Activated gamma-delta T cell (primary cell): Measurements from ENCODE around the gene HBG2.

Source experiments
- DNase-seq: peaks from one replicate; lab custom pipeline; 2025; lab: John Stamatoyannopoulos, UW

HBG2 gene

DNA sequence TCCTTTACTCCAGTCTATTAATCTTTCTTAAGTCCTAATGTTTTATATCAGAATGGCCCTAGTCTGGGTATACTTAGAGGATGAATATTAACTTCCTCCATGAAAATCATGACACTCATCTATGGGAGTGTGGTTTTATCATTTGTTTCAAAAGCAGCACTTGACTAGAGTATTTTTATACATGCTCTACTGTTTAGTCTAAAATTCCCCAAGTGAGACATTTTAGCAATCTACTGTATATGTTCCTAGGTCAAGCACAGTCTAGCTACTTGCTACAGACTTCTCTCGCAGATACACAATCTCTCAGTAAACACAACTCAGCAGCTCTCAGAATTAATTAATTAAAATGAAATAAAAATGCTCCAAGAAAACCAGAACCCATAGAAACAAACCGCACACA, 24.8 kb downstream of the HBG2 start:
- no peak for DNase-seq

DNA sequence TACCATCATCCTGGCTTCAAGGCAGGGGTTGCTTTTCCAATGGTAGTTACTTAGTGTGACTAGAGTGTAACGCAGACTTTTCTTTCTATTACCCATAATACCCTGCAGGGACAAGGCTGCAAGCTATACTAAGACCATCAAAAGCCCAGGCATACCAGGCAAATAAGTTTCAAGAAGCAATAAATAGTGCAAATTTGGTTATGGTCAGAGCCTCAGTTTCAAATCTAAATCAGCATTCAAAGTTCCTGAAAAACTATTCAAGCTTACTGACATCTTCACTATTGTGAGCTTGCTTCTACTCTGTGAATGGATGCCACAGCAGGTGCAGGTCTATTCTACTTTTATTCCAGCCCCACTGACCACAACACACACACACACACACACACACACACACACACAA, 25.2 kb downstream of the HBG2 start:
- DNase-seq: no peak

- DNase-seq: no peak
Measured at GRCh38 chr11:5228124-5228523, 26.5 kb downstream of the HBG2 start.

DNA sequence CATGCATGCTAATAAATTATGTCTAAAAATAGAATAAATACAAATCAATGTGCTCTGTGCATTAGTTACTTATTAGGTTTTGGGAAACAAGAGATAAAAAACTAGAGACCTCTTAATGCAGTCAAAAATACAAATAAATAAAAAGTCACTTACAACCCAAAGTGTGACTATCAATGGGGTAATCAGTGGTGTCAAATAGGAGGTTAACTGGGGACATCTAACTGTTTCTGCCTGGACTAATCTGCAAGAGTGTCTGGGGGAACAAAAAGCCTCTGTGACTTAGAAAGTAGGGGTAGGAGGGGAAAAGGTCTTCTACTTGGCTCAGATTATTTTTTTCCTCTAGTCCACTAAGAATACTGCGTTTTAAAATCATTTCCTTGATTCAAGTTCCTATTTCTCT, 26.9 kb downstream of the HBG2 start:
- no peak for DNase-seq

DNA sequence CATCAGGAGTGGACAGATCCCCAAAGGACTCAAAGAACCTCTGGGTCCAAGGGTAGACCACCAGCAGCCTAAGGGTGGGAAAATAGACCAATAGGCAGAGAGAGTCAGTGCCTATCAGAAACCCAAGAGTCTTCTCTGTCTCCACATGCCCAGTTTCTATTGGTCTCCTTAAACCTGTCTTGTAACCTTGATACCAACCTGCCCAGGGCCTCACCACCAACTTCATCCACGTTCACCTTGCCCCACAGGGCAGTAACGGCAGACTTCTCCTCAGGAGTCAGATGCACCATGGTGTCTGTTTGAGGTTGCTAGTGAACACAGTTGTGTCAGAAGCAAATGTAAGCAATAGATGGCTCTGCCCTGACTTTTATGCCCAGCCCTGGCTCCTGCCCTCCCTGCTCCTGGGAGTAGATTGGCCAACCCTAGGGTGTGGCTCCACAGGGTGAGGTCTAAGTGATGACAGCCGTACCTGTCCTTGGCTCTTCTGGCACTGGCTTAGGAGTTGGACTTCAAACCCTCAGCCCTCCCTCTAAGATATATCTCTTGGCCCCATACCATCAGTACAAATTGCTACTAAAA, 27.8 kb downstream of the HBG2 start, which contains the start of gene HBB:
Gene HBB, minus strand, starts transcription at position 340 of the 579 bp plus-strand sequence. Its CDS starts 50 bp downstream, at position 290.
- no peak for DNase-seq

- DNase-seq: no peak
Measured at GRCh38 chr11:5225480-5225871, 29.1 kb downstream of the HBG2 start.

GRCh38 chr11:5224538-5225479, 29.8 kb downstream of the HBG2 start:
- no peak for DNase-seq

DNA sequence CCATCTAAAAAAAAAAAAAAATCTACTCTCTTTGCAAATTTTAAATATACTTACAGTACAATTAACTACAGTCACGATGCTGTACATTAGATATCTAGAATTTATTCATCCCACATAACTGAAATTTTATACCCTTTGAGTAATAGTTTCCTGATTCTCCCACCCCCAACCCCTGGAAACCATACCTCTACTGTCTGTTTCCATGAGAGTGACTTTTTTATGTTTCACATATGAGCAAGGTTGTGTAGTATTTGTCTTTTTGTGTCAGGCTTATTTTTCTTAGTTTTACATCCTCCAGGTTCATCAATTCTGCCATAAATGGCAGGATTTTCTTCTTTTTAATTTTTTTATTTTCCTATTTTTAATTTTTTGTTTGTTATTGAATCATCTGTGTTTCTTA, 30.9 kb downstream of the HBG2 start:
- DNase-seq: no peak

DNA sequence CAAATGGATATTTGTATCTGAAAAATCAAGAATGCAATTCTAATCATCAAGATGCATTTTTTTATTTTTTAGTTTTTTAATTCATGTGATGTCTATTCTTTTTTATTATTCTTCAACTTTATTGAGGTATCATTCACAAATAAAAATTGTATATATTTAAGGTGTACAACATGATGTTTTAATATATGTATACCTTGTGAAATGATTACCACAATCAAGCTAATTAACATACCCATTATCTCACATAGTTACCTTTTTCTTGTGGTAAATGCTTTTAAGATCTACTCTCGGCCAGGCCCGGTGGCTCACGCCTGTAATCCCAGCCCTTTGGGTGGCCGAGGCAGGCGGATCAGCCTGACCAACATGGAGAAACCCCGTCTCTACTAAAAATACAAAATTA, 31.4 kb downstream of the HBG2 start:
- DNase-seq: no peak

- no peak for DNase-seq
Measured at GRCh38 chr11:5210376-5210885, 44.1 kb downstream of the HBG2 start.

DNA sequence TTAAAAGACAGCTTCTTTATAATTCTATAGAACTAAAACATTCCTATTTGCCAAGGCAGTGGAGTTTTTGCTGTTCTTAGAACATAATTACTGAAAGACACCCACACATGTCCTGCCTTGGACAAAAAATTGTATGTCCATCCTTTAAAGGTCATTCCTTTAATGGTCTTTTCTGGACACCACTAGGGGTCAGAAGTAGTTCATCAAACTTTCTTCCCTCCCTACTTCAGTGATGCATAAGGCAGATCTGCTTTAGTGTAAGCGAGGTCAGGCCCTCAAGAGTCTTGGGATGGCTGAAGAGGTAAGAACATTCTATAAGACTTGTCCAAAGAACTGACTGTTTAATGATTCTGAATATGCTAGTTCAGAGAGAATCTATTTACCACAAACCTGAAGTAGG, 49.8 kb downstream of the HBG2 start:
- DNase-seq: no peak

- no peak for DNase-seq
Measured at GRCh38 chr11:5203366-5203765, 51.2 kb downstream of the HBG2 start.
